Measurements from ENCODE around the gene KRTAP4-1.
"Not testable (repeated sequence)": the region's sequence is repeated elsewhere in the genome, so short reads cannot be mapped to it uniquely, and the experiment has no call there.

KRTAP4-1 gene

DNA sequence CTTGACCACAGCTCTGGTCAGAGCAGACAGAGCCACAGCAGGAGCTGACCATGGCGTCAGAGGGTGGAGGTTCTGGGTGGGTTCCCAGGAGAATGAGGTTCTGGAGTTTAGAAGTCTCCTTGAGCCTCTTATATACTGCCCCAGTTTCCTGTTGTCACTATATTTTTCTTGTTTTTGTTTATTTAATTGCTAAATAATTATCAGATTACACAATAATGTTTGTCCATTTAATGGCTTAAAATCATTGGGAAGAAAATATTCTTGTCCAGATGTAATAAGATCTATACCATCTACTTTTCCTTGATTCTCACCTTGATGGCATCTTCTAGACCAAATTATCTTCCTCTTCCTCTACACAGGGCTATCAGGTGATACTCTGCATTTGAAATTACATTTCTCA lies 16.6 kb downstream of the KRTAP4-1 start, which contains the start of gene KRTAP4-3:
TSS of gene KRTAP4-3 (minus strand) at position 101 of the 400 bp plus-strand sequence. CDS start at position 52, 49 bp downstream.
- no peak for DNase-seq

DNA sequence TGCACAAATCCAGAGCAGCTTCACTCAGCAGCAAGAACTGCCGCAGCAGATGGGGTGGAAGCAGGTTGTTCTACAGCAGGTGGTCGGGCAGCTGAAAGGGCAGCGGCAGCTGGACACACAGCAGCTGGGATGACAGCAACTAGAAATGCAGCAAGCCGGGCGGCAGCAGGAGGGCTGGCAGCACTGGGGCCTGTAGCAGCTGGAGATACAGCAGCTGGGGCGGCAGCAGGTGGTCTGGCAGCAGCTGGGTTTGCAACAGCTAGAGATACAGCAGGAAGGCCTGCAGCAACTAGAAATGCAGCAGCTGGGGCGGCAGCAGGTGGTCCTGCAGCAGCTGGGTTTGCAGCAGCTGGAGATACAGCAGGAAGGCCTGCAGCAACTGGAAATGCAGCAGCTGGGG lies 17.1 kb downstream of the KRTAP4-1 start:
- DNase-seq: no peak

DNA sequence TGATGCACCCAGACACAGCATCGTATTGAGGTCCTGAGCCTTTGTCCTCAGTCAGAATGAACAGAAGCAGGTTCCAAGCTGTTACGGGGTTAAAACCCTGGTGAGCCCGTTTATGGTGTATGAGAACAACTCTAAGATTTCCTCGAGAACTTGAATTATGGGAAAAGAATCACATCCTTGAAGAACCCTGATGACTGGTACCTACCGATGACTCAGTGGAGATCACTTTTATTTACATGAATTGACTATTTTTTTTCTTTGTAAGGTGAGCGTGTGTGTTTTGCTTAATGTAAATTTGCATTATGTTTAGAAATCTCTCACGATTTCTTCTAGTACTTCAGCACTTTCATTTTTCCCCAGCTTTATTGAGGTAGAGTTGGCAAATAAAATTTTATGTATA lies 20.9 kb downstream of the KRTAP4-1 start:
- no peak for DNase-seq

DNA sequence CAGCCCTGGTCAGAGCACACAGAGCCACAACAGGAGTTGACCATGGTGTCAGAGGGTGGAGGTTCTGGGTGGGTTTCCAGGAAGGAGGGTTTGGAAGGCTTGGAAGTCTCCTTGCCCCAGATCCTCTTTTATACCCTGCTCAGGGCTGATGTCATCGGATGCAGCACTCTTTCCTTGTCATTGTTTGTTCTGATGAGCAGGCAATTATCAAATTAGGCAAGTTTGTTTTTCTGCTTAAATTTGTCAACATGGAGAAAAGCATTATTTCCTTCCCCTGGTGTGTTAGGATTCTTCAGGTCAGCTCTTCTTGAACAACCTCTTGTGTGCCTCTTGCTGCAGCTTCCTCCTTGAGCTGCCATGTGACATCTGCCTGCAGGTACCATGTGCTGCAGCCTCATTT lies 24.1 kb downstream of the KRTAP4-1 start, which contains the start of gene KRTAP4-4:
TSS of gene KRTAP4-4 (minus strand) at position 101 of the 400 bp plus-strand sequence. CDS start at position 44, 57 bp downstream.
- DNase-seq: no peak

DNA sequence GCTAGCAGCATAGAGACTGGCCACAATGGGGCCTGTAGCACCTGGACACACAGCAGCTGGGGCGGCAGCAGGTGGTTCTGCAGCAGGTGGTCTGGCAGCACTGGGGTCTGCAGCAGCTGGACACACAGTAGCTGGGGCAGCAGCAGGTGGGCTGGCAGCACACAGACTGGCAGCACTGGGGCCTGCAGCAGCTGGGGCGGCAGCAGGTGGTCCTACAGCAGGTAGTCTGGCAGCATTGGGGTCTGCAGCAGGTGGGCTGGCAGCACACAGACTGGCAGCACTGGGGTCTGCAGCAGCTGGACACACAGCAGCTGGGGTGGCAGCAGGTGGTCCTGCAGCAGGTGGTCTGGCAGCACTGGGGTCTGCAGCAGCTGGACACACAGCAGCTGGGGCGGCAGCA lies 24.5 kb downstream of the KRTAP4-1 start:
- DNase-seq: not testable (repeated sequence)

DNA sequence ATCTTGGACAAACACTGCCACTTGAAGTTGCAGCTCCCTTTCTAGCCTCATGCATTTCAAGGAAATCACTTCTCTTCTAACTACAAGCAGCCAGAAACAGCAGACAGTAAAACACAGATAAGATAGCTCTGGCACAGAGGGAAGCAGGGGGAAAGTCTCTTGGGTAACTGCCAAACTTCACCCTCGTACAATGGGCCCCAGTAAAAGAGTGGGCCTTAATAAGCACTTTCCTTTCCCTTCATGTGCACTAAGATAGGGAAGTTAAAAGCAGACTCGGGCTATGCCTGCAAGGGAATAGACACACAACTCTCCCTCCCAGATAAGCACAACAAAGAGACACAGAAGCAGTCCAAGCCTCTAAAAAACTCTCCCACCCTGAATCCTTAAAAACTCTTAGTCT lies 30.9 kb downstream of the KRTAP4-1 start:
- DNase-seq: no peak

DNA sequence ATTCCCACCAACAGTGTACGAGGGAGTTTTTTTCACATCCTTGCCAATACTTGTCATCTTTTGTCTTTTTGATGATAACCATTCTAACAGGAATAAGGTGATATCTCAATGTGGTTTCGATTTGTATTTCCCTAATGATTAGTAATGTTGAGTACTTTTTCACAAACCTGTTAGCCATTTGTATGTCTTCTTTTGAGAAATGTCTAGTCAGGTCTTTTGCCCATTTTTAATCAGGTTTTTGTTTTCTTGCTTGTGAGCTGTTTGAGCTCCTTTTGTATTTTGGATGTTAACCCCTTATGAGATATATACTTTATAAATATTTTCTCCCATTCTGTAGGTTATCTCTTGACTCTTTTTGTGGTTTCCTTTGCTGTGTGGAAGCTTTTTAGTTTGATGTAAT lies 33.2 kb downstream of the KRTAP4-1 start:
- DNase-seq: no peak

DNA sequence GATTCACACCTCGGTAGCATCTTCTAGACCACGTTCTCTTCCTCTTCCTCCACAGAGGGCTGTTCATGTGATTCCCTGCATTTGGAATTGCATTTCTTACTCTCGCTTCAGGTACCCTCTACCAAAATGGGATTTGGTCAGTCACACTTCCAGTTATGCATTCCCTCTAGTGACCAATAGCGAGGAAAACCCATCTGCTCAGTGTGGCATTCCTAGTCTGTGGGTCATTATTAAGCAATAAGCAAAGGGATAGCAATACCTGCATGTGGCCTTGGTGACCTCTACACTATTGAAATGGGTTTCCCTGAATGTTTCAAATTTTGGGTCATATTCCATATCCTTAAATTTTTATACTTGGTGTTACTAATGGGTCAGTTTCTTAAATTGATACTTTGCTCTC lies 34.7 kb downstream of the KRTAP4-1 start:
- no peak for DNase-seq

DNA sequence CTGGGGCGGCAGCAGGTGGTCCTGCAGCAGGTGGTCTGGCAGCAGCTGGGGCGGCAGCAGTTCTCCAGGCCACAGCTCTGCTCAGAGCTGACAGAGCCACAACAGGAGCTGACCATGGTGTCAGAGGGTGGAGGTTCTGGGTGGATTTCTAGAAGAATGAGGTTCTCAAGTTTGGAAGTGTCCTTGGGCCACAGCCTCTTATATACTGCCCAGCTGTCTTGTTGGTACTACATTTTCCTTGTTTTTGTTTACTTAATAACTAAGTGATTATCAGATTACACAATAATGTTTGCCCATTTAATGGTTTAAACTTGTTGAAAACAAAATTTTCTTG lies 35.1 kb downstream of the KRTAP4-1 start, which contains the start of gene KRTAP4-5:
TSS of gene KRTAP4-5 (minus strand) at position 174 of the 334 bp plus-strand sequence. CDS start at position 116, 58 bp downstream.
- DNase-seq: no peak

DNA sequence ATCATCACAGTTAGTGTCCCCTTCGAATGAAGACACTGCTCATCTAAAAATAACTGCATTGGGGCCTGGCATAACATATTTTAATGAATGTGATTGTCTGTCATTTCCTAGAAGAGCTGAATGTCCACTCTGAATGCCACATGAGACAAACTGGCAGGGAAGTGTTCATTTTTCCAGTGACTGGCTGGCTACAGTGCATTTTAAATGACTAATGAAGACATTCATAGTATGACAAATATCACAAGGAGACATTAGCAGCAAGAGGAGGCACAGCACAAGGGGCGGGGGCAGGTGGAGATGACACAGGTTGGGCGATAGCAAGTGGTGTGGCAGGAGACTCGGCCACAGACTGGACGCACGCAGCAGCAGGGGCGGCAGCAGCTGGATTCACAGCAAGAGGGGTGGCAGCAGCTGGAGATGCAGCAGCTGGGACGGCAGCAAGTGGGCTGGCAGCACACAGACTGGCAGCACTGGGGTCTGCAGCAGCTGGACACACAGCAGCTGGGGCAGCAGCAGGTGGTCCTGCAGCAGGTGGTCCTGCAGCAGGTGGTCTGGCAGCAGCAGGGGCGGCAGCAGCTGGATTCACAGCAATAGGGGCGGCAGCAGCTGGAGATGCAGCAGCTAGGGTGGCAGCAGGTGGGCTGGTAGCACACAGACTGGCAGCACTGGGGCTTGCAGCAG lies 35.6 kb downstream of the KRTAP4-1 start:
- not testable (repeated sequence) for DNase-seq

DNA sequence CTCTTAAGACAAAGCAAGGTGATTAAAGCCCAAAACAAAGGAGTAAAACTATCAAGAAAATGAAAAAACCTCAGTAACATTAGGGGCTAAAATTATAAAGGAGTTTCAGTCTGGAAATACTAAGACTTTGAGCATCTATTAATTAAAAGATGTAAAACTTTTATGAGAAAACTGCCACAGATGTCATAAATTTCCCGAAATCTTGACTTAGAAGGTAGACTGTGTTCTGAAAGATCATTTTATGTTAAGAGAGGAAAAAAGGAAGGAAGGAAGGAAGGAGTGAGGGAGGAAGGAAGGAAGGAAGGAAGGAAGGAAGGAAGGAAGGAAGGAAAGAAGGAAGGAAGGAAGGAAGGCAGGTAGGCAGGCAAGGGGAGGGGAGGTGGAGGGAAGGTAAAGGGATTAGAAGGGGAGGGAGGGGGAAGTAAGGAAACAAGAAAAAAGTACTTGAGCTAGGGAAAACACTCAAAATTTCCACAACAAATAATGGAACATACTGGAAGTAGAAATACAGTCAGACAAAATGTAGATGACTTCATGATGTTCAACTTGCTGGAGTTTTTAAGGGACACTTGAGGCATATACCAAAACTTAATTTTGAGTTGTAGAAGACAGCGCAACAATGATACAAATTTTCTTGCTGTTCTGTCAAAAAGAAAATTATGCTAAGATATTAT lies 37.0 kb downstream of the KRTAP4-1 start:
- no peak for DNase-seq

DNA sequence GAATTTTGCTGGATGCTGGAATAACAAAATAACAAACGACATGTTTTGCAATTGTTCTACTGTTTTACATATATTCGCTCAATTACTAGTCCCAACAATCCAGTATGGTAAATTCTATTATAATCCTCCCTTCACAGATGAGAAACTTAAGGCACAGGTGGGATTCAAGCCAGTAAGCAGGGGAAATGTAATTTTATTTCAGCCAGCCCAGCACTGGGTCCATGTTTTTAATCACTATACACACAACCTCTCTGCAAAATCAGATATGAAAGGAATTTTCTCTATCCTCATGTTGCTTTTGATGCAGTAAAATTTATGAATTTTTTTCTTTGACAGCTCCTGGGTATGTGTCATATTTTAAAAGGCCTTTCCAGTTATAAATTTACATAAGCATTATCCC lies 39.5 kb downstream of the KRTAP4-1 start:
- no peak for DNase-seq

DNA sequence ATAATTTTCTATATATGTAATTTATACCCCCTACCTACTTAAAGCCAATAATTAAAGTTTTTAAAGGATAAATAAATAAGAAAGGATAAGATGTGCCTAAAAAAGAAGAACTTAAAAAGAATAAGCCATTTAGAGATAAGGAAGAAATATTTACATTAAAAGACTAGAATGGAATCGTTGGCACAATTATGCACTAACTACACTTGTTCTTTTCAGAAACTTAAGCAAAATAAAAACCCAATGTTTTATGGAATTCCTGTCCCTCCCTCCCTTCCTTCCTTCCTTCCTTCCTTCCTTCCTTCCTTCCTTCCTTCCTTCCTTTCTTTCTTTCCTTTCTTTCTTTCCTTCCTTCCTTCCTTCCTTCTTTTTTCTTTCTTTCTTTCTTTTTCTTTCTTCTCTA lies 39.9 kb downstream of the KRTAP4-1 start:
- DNase-seq: no peak

DNA sequence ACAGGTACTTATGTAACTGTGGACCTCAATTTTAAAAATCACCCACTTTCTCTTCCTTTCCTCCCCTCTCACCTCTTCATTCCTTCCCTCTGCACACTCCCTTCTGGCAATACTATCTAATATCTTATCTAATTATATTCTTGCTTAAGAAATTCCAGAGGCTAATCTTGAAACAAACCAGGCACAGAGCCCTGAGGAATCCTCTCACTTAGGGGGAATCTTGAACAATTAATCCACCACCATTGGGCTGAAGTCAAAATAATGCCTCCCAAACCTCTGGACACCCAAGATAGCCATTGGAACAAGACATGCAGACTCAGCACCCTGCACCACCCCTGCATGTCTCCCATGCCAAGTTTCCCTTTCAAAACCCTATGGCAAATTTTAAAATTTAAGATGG lies 43.4 kb downstream of the KRTAP4-1 start:
- no peak for DNase-seq

DNA sequence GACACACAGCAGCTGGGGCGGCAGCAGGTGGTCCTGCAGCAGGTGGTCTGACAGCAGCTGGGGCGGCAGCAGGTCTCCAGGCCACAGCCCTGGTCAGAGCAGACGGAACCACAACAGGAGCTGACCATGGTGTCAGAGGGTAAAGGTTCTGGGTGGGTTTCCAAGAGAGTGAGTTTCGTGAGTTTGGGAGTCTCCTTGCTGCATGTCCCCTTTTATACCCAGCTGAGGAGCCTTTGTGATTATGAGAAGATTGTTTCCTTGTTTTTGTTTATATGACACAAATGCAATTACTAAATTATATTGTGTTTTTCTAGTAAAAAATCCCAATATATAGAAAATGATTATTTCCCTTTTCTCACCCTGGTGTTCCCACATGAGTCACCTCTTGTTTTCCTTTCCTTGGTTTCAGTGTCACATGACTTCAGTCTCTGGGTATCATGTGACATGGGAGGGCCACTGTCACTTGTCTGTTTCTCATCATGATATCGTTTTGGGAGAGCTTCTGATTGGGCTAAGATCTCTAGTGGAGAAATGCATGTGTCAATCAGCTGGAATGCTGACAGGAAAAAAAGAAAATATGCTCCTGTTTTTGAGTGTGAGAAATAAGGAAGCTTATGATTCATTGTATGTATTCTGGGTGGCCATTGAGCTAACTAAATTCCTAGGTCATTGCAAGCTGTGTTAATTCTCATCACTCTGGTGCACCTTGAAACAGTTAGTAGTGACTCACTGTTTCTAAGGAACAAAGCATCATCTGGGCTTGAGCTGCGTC lies 44.2 kb downstream of the KRTAP4-1 start, which contains the start of gene KRTAP4-6:
TSS of gene KRTAP4-6 (minus strand) at position 185 of the 772 bp plus-strand sequence. CDS start at position 128, 57 bp downstream.
- no peak for DNase-seq

DNA sequence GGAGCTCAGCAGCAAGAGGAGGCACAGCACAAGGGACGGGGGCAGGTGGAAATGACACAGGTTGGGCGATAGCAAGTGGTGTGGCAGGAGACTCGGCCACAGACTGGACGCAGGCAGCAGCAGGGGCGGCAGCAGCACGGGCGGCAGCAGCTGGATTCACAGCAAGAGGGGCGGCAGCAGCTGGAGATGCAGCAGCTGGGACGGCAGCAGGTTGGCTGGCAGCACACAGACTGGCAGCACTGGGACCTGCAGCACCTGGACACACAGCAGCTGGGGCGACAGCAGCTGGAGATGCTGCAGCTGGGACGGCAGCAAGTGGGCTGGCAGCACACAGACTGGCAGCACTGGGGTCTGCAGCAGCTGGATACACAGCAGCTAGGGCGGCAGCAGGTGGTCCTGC lies 44.8 kb downstream of the KRTAP4-1 start:
- not testable (repeated sequence) for DNase-seq
